SK-N-SH treated with all-trans-retinoic acid at 6 μM for 48 hours (cell line): ENCODE data around the gene SHANK1.

Experiments
- ATAC-seq: fragments of 200-7000 bp; cut with Tn5 transposase; 3 replicates; pipeline ENCODE4 v1.9.1; 2020; ENCODE audit warnings: mild to moderate bottlenecking, moderate library complexity
- ARNTL ChIP-seq: fragments of 450-650 bp; formaldehyde crosslinking; IDR thresholded peaks from 2 replicates; pipeline ENCODE4 v1.5.0; 2020; ENCODE audit warnings: low read depth, mild to moderate bottlenecking, moderate library complexity, borderline replicate concordance
- BACH2 ChIP-seq: fragments of 250-450 bp; sonication (Bioruptor Pico); IDR thresholded peaks from 2 replicates; pipeline ENCODE4 v1.9.0; 2021; ENCODE audit warnings: mild to moderate bottlenecking, borderline replicate concordance
- CREB5 ChIP-seq: fragments of 250-450 bp; sonication (Bioruptor Pico); IDR thresholded peaks from 2 replicates; pipeline ENCODE4 v1.5.1; 2020; ENCODE audit warnings: low read depth, mild to moderate bottlenecking, moderate library complexity
- CSDC2 ChIP-seq: fragments of 250-450 bp; sonication (Bioruptor Pico); IDR thresholded peaks from 2 replicates; pipeline ENCODE4 v1.5.0; 2020; ENCODE audit warnings: mild to moderate bottlenecking, moderate library complexity
- CSRNP3 ChIP-seq: fragments of 250-450 bp; sonication (Bioruptor Pico); IDR thresholded peaks from 2 replicates; pipeline ENCODE4 v1.5.1; 2021; ENCODE audit warnings: mild to moderate bottlenecking, moderate library complexity
- ESRRG ChIP-seq: fragments of 250-450 bp; sonication (Bioruptor Pico); IDR thresholded peaks from 2 replicates; pipeline ENCODE4 v1.6.1; 2021; ENCODE audit warnings: mild to moderate bottlenecking
- GLIS3 ChIP-seq: fragments of 250-450 bp; sonication (Bioruptor Pico); IDR thresholded peaks from 2 replicates; pipeline ENCODE4 v1.5.0; 2020; ENCODE audit warnings: mild to moderate bottlenecking, moderate library complexity
- ISL1 ChIP-seq: fragments of 250-450 bp; sonication (Bioruptor Pico); IDR thresholded peaks from 2 replicates; pipeline ENCODE4 v2.1.2; 2022; ENCODE audit warnings: mild to moderate bottlenecking, moderate library complexity
- OSR1 ChIP-seq: fragments of 250-450 bp; sonication (Bioruptor Pico); IDR thresholded peaks from 2 replicates; pipeline ENCODE4 v1.8.0; 2022; ENCODE audit warnings: moderate library complexity, mild to moderate bottlenecking, inconsistent platforms
- POU6F1 ChIP-seq: fragments of 250-450 bp; sonication (Bioruptor Pico); IDR thresholded peaks from 2 replicates; pipeline ENCODE4 v1.8.0; 2021; ENCODE audit warnings: low read depth, mild to moderate bottlenecking, moderate library complexity, borderline replicate concordance
- PPARA ChIP-seq: fragments of 250-450 bp; sonication (Bioruptor Pico); IDR thresholded peaks from 2 replicates; pipeline ENCODE4 v1.5.0; 2020; ENCODE audit warnings: mild to moderate bottlenecking, borderline replicate concordance
- SNAI2 ChIP-seq: fragments of 250-450 bp; sonication (Bioruptor Pico); IDR thresholded peaks from 2 replicates; pipeline ENCODE4 v1.5.0; 2020; ENCODE audit warnings: mild to moderate bottlenecking, moderate library complexity
- TCF4 ChIP-seq: fragments of 250-450 bp; sonication (Bioruptor Pico); IDR thresholded peaks from 2 replicates; pipeline ENCODE4 v1.8.0; 2021; ENCODE audit warnings: mild to moderate bottlenecking, moderate library complexity, borderline replicate concordance
- TOX ChIP-seq: fragments of 250-450 bp; sonication (Bioruptor Pico); IDR thresholded peaks from 2 replicates; pipeline ENCODE4 v1.8.0; 2021; ENCODE audit warnings: mild to moderate bottlenecking, moderate library complexity, borderline replicate concordance
- TSHZ2 ChIP-seq: fragments of 250-450 bp; sonication (Bioruptor Pico); IDR thresholded peaks from 2 replicates; pipeline ENCODE4 v1.5.0; 2020; ENCODE audit warnings: mild to moderate bottlenecking, moderate library complexity
- ZC3H10 ChIP-seq: fragments of 250-450 bp; sonication (Bioruptor Pico); IDR thresholded peaks from 2 replicates; pipeline ENCODE4 v1.5.1; 2021; ENCODE audit warnings: mild to moderate bottlenecking, moderate library complexity
- ZFP3 ChIP-seq: fragments of 250-450 bp; sonication (Bioruptor Pico); IDR thresholded peaks from 2 replicates; pipeline ENCODE4 v1.5.0; 2020; ENCODE audit warnings: mild to moderate bottlenecking, moderate library complexity
- ZFP30 ChIP-seq: fragments of 450-650 bp; formaldehyde crosslinking; IDR thresholded peaks from 2 replicates; pipeline ENCODE4 v1.5.0; 2022; ENCODE audit warnings: mild to moderate bottlenecking, moderate library complexity
- ZNF565 ChIP-seq: fragments of 450-650 bp; formaldehyde crosslinking; conservative IDR thresholded peaks from 2 replicates; pipeline ENCODE4 v1.5.0; 2020; ENCODE audit warnings: low read depth, mild to moderate bottlenecking, moderate library complexity
- ZNF8 ChIP-seq: fragments of 450-650 bp; formaldehyde crosslinking; IDR thresholded peaks from 2 replicates; pipeline ENCODE4 v1.5.0; 2020; ENCODE audit warnings: mild to moderate bottlenecking, moderate library complexity

SHANK1 gene

GRCh38 chr19:50647879-50648615 lies 71.6 kb downstream of the SHANK1 start:
- no peak for ATAC-seq
- no peak for TF ChIP-seq ISL1 (CRISPR knock-in tag)
- TF ChIP-seq ZNF8 (CRISPR knock-in tag), result no peak

GRCh38 chr19:50646074-50646807 lies 73.4 kb downstream of the SHANK1 start:
- ATAC-seq, result peak; percentile 77

GRCh38 chr19:50645107-50645506 lies 74.5 kb downstream of the SHANK1 start:
- no peak for ATAC-seq
- TF ChIP-seq SNAI2 (CRISPR knock-in tag), result no peak
- no peak for TF ChIP-seq ZC3H10 (CRISPR knock-in tag)
- no peak for TF ChIP-seq ESRRG (CRISPR knock-in tag)
- no peak for TF ChIP-seq TOX (CRISPR knock-in tag)
- no peak for TF ChIP-seq ZFP30 (CRISPR knock-in tag)
- no peak for TF ChIP-seq CSDC2
- TF ChIP-seq BACH2 (CRISPR knock-in tag), result no peak
- no peak for TF ChIP-seq CSRNP3 (CRISPR knock-in tag)
- TF ChIP-seq ZFP3 (CRISPR knock-in tag), result no peak
- TF ChIP-seq GLIS3, result no peak
- TF ChIP-seq ARNTL, result no peak

More at GRCh38 chr19:50646074-50646807, 73.4 kb downstream of the SHANK1 start:
- no peak for TF ChIP-seq PPARA (CRISPR knock-in tag)
- no peak for TF ChIP-seq TCF4 (CRISPR knock-in tag)
- no peak for TF ChIP-seq ARNTL
- TF ChIP-seq CSRNP3 (CRISPR knock-in tag), result no peak
- no peak for TF ChIP-seq ZFP30 (CRISPR knock-in tag)
- no peak for TF ChIP-seq ZFP3 (CRISPR knock-in tag)
- TF ChIP-seq SNAI2 (CRISPR knock-in tag), result no peak
- TF ChIP-seq TSHZ2 (CRISPR knock-in tag), result no peak
- TF ChIP-seq ZNF8 (CRISPR knock-in tag), result no peak
- TF ChIP-seq POU6F1 (CRISPR knock-in tag), result no peak
- TF ChIP-seq ISL1 (CRISPR knock-in tag), result no peak
- no peak for TF ChIP-seq TOX (CRISPR knock-in tag)
- TF ChIP-seq ZNF565 (CRISPR knock-in tag), result no peak
- TF ChIP-seq ESRRG (CRISPR knock-in tag), result no peak
- TF ChIP-seq BACH2 (CRISPR knock-in tag), result no peak
- TF ChIP-seq CSDC2, result no peak
- TF ChIP-seq OSR1 (CRISPR knock-in tag), result no peak
- TF ChIP-seq GLIS3, result no peak
- no peak for TF ChIP-seq CREB5
- TF ChIP-seq ZC3H10 (CRISPR knock-in tag), result no peak
- TF ChIP-seq, all 23 proteins: peak for 0
